K562 (cell line): Measurements from ENCODE around the gene LUC7L. TPM values are rescaled to one million over a fixed set of nuclear protein-coding genes. Genes with fewer than 3 reads are reported as not detected.
"Not testable (repeated sequence)": the region's sequence is repeated elsewhere in the genome, so short reads cannot be mapped to it uniquely, and the experiment has no call there.

ENCODE experiments used
- ATAC-seq: fragments of 200-7000 bp; cut with Tn5 transposase; 3 replicates; pipeline ENCODE4 v1.9.1; 2020; ENCODE audit warnings: moderate library complexity
- BruUV-seq: library from RNA; stranded (reverse); fragments of 400-500 nt; replicated peaks from 2 replicates; lab custom pipeline; 2021; lab: Mats Ljungman, UMichigan
- CTCF ChIA-PET: fragments of 300-600 bp; formaldehyde crosslinking; extraction: SDS; loops from one replicate; lab custom pipeline; 2021; ENCODE audit warnings: low intra/inter-chr PET ratio; lab: Yijun Ruan, JAX
- POLR2A ChIA-PET: fragments of 300-600, 350-650 bp; sonication (Branson Sonifier 250); formaldehyde crosslinking; extraction: SDS; loops from one replicate; lab custom pipeline; 2021; ENCODE audit warnings: antibody characterized with exemption, inconsistent platforms; lab: Yijun Ruan, JAX
- DNase-seq, 4 experiments: peaks; one replicate each; pipeline versions ENCODE4 v3.0.0 to v3.0.0-alpha.2; 2011 to 2018; ENCODE audit warnings: low spot score in 3 of 4, mixed read lengths in 3 of 4; ENCODE audit errors: extremely low read depth in 1 of 4
- FAIRE-seq: peaks from 2 replicates; lab custom pipeline; 2011; peaks lifted over from hg19 to GRCh38; lab: Jason Lieb, UNC
- H2AFZ ChIP-seq: 2 replicates; pipeline ENCODE4 v1.6.0; 2011; ENCODE audit warnings: low read depth, low read length, control low read depth, inconsistent platforms
- H3K27ac ChIP-seq: fragments of 200-600 bp; 3 replicates; pipeline ENCODE4 v1.8.0; 2011; ENCODE audit warnings: low read depth, mild to moderate bottlenecking, control low read depth, inconsistent platforms, low read length, moderate library complexity, mixed read lengths; ENCODE audit errors: extremely low read depth
- H3K27me3 ChIP-seq, 2 experiments: fragments of 300-600 bp in 1 of 2; 2 replicates in 1 of 2; 3 replicates in 1 of 2; pipeline versions ENCODE4 v1.6.0 to v1.8.0; 2011; ENCODE audit warnings: inconsistent platforms in 2 of 2, low read length in 2 of 2, mild to moderate bottlenecking in 1 of 2, mixed read lengths in 1 of 2, moderate library complexity in 1 of 2; ENCODE audit not compliant: control insufficient read depth in 2 of 2, insufficient read depth in 2 of 2
- H3K36me3 ChIP-seq: fragments of 300-600 bp; 3 replicates; pipeline ENCODE4 v1.8.0; 2011; ENCODE audit warnings: mild to moderate bottlenecking, low read length, inconsistent platforms; ENCODE audit not compliant: control insufficient read depth, insufficient read depth
- H3K4me1 ChIP-seq, 2 experiments: fragments of 200-600 bp in 1 of 2; replicated peaks in 1 of 2; 2 replicates in 1 of 2; 3 replicates in 1 of 2; pipeline versions ENCODE4 v1.5.1 to v1.8.0; 2011; ENCODE audit warnings: inconsistent platforms in 2 of 2, low read length in 2 of 2, mild to moderate bottlenecking in 1 of 2, mixed read lengths in 1 of 2, moderate library complexity in 1 of 2; ENCODE audit not compliant: control insufficient read depth in 2 of 2, insufficient read depth in 2 of 2
- H3K4me2 ChIP-seq: 2 replicates; pipeline ENCODE4 v1.6.1; 2011; ENCODE audit warnings: low read length, control low read depth, inconsistent platforms, mixed read lengths; ENCODE audit not compliant: insufficient read depth
- H3K4me3 ChIP-seq: fragments of 200-600 bp; sonication (generic), shearing (Covaris generic); 2 replicates; pipeline ENCODE4 v1.5.1; 2016; ENCODE audit warnings: control low read depth, inconsistent platforms
- H3K79me2 ChIP-seq: fragments of 200-600 bp; 3 replicates; pipeline ENCODE4 v1.8.0; 2011; ENCODE audit warnings: low read length, inconsistent platforms; ENCODE audit not compliant: control insufficient read depth, insufficient read depth
- H3K9ac ChIP-seq, 2 experiments: 2 replicates each; pipeline versions ENCODE4 v1.6.0 to v1.6.1; 2011; ENCODE audit warnings: low read depth in 2 of 2, low read length in 2 of 2, control low read depth in 1 of 2, inconsistent platforms in 1 of 2, mild to moderate bottlenecking in 1 of 2, mixed read lengths in 1 of 2; ENCODE audit not compliant: insufficient read depth in 1 of 2
- H3K9me1 ChIP-seq: one replicate; pipeline ENCODE4 v1.6.0; 2011; ENCODE audit warnings: inconsistent platforms, mild to moderate bottlenecking, low read length, moderate library complexity; ENCODE audit not compliant: control insufficient read depth, insufficient read depth
- H3K9me3 ChIP-seq: replicated peaks from 2 replicates; pipeline ENCODE4 v1.5.1; 2011; ENCODE audit warnings: low read depth, low read length, inconsistent platforms; ENCODE audit not compliant: control insufficient read depth, insufficient read depth
- H4K20me1 ChIP-seq: replicated peaks from 2 replicates; pipeline ENCODE4 v1.6.1; 2011; ENCODE audit warnings: low read length, inconsistent platforms, mixed read lengths; ENCODE audit not compliant: control insufficient read depth, insufficient read depth
- CBFB ChIP-seq: sonication (generic); formaldehyde crosslinking; IDR thresholded peaks from 2 replicates; pipeline ENCODE4 v1.4.0; 2020; ENCODE audit warnings: mild to moderate bottlenecking, missing genetic modification reagents
- MAX ChIP-seq: sonication (generic); formaldehyde crosslinking; IDR thresholded peaks from 2 replicates; pipeline ENCODE4 v1.9.0; 2022; ENCODE audit warnings: mild to moderate bottlenecking, missing genetic modification reagents
- ZNF740 ChIP-seq, 3 experiments: fragments of 200-800 bp in 1 of 3; sonication (Bioruptor generic) in 1 of 3; sonication (generic) in 1 of 3; formaldehyde crosslinking in 1 of 3; IDR thresholded peaks; 2 replicates each; pipeline versions ENCODE4 v1.6.1 to v1.8.0; 2016 to 2022; ENCODE audit warnings: mild to moderate bottlenecking in 2 of 3, missing compliant biosample characterization in 2 of 3, missing genetic modification characterization in 2 of 3, missing genetic modification reagents in 1 of 3
- WGBS: fragments of 100-300 bp; shearing (Covaris generic); methylation state at CpG from one replicate; pipeline ENCODE4 v1.1.6; 2016; ENCODE audit warnings: low coverage, mixed read lengths; ENCODE audit not compliant: insufficient coverage; ENCODE audit errors: missing lambda C conversion rate; 5-methylcytosine and 5-hydroxymethylcytosine counted together
- in situ Hi-C: fragments of 300-500 bp; cut with MboI; formaldehyde crosslinking; loops from 4 replicates; pipeline ENCODE4 v1.15.0; 2018; ENCODE audit warnings: inconsistent platforms, mixed read lengths
- intact Hi-C: fragments of 100-400 bp; cut with micrococcal nuclease; formaldehyde crosslinking; loops from 2 replicates; pipeline ENCODE4 v1.14.2; 2022
- polyA plus RNA-seq, 8 experiments: library from polyadenylated mRNA; depleted of rRNA in 4 of 8; stranded (reverse) in 5 of 8; unstranded in 3 of 8; fragments of >200 nt; fragmentation: Nextera tagmentation in 2 of 8; fragmentation: Illumina TruSeq in 1 of 8; extraction: Ambion mirVana in 2 of 8; extraction: Trizol in 1 of 8; gene quantifications; 2 replicates each; pipeline versions ENCODE4 v1.2.1 to v1.2.3, GENCODE V29; 2011 to 2014; ENCODE audit warnings: inconsistent platforms in 1 of 8, missing spikeins in 1 of 8
- total RNA-seq, 7 experiments: library from RNA; depleted of rRNA in 6 of 7; stranded (reverse); fragments of >200 nt in 6 of 7; fragmentation: Illumina TruSeq in 2 of 7; extraction: Trizol in 2 of 7; gene quantifications; 2 replicates each; pipeline versions ENCODE4 v1.2.1 to v1.2.3, GENCODE V29; 2011 to 2021; ENCODE audit warnings: low replicate concordance in 1 of 7

Gene LUC7L
- total and polyA plus RNA-seq, 9 of the 15 experiments (the other 6 are each of a cell fraction or from before 2014, with no cell fraction given): 1.7 to 93.3 (median 59.5) TPM

- H3K36me3 ChIP-seq; H4K20me1 ChIP-seq; H3K9me3 ChIP-seq; H3K27ac ChIP-seq; H3K79me2 ChIP-seq; ATAC-seq; in situ Hi-C loops; DNase-seq; H2AFZ ChIP-seq; H3K9me1 ChIP-seq; H3K9ac ChIP-seq; H3K4me3 ChIP-seq; H3K4me2 ChIP-seq; H3K27me3 ChIP-seq; intact Hi-C loops; BruUV-seq; CTCF ChIA-PET; TF ChIP-seq ZNF740 (tag; IDR thresholded peaks at IDR 0.05): not testable (repeated sequence)
- POLR2A ChIA-PET: interaction anchor here (1.1 kb wide), 1 partner anchor 9 kb away, joined by 5 read pairs; no protein-coding TSS in a partner anchor
- FAIRE-seq: peak; percentile 84
- H3K4me1 ChIP-seq: peaks cover 0 to 65% of the 10 kb centered on the region in 2 experiments; a peak in 2 of 5 replicates
- 67% methylated on average over 17 of the region's 17 CpGs for WGBS
- 0 out of 2 replicates have a peak, but pooled peaks have one; percentile 38 for TF ChIP-seq ZNF740 (CRISPR knock-in tag; IDR thresholded peaks at IDR 0.05)
- TF ChIP-seq MAX (CRISPR knock-in tag): peak; percentile 62; the same call in 1 of the 2 replicates
- 0 out of 2 replicates have a peak, but pooled peaks have one; percentile 40 for TF ChIP-seq CBFB
These were observed 38.3 kb upstream of the LUC7L start for GRCh38 chr16:267562-267961.
